Measurements from ENCODE around the gene DAPK2.
"Not testable (repeated sequence)": the region's sequence is repeated elsewhere in the genome, so short reads cannot be mapped to it uniquely, and the experiment has no call there.

DAPK2 gene

DNA sequence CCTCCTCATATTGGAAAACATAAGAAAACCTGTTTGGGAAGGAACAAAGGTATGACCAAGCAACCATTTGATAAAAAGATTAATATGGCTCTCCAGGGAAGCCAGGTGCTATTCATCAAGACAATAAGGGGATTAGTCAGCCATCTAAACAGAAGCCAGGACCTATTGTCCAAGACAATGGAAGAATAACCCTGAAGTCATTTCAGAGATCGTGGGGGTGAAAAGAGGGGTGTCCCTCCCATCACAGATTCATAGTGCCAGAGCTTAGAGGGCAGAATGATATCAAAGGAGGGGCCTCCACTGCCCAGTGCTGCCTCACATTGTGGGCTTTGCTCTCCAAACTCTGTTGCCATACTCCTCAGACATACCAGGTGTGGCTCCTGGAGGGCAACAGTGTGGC, 73.5 kb downstream of the DAPK2 start:
- DNase-seq (ENCODE audit: low read depth), result no peak

DNA sequence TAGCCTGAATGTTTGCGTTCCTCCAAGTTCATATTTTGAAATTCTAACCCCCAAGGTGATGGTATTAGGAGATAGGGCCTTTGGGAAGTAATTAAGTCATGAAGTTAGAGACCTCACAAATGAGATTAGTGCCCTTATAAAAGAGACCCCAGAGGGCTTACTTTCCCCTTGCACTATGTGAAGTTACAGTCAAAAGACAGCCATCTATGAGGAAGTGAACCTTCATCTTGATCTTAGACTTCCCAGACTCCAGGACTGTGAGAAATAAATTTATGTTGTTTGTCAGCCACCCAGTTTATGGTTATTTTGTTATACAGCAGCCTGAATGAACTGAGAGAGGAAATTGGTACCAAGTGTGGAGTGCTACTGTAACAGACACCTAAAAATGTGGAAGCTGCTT, 74.4 kb downstream of the DAPK2 start:
- DNase-seq (ENCODE audit: low read depth), result no peak

DNA sequence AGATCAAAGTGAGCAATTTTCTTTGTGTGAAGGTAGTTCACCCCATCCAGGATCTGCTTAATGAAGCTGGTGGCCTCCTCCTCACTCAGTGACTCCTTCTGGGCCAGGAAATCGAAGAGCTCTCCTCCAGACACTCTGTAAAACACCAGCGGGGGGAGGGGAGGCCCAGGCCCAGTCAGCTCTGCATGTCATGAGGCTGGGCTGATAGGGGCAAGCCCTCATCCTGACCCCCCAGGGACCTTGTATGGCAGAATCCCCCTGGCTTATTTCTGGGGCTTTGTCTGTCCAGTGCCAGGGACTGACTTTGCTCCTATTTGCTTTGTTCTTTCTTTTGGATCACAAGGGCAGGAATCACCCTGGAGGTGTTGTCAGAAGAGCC, 74.9 kb downstream of the DAPK2 start:
- DNase-seq (ENCODE audit: low read depth), result no peak

DNA sequence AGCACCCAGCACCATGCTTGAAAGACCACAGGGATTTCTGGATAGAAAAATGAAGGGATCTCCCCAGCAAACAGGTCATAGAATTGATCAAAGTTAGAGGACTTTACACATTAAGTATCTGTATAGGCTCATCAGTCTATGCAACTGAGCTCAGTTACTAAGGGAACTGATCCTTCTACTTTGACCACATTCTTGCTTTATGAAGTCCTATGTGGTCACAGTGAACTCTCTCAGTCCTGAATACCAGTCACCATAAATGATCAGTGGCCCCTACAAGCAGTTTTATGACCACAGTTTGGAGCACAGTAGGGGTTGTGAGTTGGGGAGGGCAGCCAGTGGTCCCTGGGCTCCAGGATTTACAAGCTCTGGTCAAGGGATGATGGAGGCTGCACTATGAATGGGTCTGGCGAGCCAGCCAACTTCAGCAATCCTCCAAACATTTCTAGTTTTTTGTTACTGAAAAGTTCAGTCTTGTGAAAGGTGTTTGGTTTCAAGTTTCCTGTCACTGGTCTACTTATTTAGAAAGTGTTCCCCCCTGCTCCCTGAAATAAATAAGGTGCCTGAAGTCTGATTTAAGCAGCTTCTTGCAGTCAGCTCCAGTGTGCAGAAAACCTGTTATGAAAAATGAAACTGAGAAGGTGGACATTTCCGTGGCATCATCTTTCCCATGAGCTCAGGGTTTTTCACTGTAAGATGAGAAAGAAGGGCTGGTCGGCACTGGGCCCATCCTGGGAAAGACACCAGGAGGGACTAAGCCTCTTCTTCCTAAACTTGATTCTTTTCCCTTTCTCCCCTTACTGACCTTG, 75.5 kb downstream of the DAPK2 start:
- DNase-seq (ENCODE audit: low read depth), result no peak

DNA sequence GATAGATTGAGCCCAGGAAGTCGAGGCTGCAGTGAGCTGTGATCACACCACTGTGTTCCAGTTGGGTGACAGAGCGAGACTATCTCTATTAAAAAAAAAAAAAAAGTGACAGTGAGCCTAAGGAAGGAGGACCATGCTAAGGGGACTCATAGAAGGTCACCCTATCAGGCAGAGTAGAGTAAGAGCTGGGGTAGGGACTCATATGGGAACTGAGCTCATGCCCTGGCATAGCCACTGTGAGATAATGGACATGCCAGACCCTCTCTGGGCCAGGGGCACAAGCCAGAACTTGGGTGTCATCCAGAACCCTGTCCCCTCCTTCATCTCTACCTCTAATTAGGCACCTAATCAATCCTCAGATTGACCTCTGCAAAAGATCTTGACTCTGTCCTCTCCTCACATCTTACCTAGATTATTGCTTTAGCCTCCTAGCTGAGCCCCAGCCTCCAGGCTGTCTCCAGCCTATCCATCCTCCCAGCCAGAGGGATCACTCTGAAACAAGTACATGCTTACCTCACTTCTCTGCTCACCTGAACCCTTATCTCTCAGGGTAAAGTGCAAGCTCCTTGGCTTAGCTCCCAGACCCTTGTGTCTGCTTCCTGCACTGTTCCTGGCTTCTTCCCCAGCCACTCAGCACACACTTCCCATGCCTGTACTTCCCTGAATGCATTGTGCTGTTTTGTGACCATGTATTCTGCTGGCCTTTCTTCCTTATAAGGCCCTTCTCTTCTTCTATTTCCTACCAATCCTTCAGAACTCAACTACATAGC, 76.4 kb downstream of the DAPK2 start:
- DNase-seq (ENCODE audit: low read depth), result no peak

DNA sequence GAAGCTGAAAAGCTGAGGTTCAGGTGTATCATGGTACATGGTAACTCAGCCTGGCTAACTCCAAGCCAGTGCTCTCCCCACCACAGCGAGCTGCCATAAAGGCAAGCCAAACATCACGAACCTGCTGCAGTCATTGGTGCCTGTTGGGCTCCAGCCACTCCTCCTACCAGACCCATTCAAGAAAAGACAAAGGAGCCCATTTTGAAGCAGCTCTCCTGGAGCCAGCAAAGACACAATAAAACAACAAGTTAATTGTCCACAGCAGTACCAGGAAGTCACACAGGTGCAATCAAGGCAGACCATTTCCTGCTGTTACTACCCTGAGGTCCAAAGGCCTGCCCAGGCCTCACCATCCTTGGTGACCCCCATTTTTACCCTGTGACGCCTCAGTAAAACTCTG, 77.6 kb downstream of the DAPK2 start:
- DNase-seq (ENCODE audit: low read depth), result no peak

DNA sequence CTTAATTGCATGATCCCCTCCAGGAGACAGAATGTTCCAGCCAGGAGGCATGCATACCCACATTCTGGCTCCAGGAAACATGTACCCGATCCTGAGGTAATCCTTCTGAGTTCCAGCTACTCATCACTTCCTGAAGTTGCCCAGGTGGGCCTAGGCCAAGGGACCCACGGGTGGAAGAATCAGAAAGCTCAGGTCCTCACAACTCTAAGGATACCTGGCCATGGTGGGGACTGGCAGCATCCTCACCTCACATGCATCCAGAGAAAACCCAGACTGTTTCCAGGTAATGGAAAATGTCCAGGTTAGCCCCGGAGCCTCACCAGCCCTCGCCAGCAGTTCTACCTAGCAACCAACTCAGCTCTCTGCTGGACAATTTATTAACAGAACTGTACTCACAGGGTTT, 78.2 kb downstream of the DAPK2 start:
- DNase-seq (ENCODE audit: low read depth), result no peak

DNA sequence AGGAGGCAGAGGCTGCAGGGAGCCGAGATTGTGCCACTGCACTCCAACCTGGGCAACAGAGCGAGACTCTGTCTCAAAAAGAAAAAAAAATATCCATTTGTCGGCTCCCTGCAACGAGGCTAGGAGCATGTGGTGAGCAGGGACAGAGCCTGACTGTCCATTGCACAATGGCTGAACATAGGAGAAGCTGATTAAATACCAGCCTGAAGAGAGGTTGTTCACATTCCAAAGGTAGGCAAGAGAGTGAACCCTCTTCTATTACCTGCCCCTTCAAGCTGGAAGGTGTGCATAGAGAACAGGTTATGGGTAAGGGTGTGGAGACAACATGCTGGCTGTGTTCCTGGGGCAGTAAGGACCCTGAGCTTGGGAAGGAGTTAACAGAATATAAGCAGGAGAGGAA, 78.7 kb downstream of the DAPK2 start:
- DNase-seq (ENCODE audit: low read depth), result no peak

DNA sequence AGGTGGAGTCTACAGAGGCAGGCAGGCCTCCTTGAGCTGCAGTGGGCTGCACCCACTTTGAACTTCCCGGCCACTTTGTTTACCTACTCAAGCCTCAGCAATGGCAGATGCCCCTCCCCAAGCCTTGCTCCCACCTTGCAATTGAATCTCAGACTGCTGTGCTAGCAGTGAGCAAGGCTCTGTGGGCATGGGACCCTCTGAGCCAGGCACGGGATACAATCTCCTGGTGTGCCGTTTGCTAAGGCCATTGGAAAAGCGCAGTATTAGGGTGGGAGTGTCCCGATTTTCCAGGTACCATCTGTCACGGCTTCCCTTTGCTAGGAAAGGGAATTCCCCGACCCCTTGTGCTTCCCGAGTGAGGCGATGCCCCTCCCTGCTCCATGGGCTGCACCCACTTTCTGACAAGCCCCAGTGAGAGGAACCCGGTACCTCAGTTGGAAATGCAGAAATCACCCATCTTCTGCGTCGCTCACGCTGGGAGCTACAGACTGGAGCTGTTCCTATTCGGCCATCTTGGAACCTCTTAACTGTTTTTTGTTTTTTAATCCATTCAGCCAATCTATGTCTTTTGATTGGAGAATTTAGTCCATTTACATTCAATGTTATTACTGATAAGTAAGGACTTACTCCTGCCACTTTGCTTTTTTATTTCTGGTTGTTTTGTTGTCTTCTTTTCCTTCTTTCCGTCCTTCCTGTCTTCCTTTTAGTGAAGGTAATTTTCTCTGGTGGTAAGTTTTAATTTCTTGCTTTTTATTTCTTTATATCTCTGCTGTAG, 83.2 kb downstream of the DAPK2 start:
- DNase-seq (ENCODE audit: low read depth), result not testable (repeated sequence)

DNA sequence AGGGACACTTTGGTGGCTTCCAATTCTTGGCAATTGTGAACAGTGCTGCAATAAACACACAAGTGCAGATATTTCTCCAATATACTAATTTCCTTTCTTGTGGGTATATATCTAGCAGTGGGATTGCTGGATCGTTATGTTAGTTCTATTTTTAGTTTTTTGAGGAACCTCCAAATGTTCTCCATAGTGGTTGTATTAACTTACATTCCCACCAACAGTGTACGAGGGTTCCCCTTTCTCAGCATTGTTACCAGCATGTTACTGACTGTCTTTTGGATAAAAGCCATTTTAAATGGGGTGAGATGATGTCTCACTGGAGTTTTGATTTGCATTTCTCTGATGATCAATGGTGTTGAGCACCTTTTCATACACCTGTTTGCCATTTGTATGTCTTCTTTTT, 92.8 kb downstream of the DAPK2 start:
- DNase-seq (ENCODE audit: low read depth), result no peak

DNA sequence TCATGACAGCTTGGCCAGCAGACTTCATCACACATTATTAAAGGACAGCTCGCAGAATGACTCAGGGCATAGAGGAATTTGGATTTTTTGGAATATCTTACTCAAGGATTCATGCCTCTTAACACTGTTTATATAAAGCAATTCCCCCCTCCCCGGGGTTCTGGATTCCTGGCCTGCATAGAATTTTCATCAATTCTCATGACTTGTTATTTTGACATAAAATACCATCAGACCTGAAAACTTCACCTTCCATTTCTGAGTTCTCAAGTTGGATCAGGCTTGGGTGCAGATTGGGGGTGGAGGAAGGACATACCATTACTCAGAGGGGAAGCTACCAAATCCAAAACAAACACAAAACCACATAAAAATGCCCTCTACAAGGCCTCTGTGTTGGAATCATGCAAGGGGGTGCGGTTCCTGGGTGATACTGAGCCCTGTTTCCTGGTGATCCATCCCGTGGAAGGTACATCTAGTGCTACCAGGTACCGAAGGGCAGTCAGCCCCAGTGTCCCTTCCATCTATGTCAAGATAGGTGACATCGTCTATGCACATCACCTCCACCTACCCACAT, 95.3 kb downstream of the DAPK2 start:
- DNase-seq (ENCODE audit: low read depth), result peak; percentile 67

DNA sequence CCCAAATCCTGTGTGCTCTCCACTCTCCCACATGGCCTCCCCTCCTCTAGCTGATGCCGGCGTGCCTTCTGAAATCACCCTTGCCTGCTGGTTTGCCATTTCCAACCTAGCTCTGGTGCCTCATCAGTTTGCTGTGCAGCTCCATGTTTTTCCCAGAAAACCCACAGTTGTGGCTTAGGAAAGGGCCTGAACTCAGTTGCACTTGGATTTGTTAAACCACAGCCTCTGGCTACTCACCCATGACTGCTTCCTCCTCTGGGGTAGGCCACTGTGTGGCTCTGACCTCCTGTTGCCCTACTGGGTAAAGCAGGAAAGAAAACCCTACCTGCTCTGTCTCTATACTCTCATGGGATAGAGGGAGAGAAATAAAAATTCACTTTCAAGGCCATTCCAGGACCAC, 97.3 kb downstream of the DAPK2 start:
- DNase-seq (ENCODE audit: low read depth), result no peak

DNA sequence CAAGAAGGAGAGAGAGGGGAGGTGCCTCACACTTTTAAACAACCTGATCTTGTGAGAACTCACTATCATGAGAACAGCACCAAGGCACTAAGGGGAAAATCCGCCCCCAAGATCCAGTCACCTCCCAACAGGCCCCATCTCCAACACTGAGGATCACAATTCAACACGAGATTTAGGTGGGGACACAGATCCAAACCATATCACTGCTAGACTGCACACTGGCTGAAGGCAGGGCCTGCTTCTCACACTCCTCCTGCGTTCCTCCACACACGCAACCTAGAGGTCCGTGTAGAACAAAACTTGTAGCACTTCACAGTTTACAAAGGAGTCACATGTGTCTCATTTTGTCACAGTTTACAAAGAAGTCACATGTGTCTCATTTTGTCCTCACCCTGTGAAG, 97.8 kb downstream of the DAPK2 start:
- no peak for DNase-seq (ENCODE audit: low read depth)

DNA sequence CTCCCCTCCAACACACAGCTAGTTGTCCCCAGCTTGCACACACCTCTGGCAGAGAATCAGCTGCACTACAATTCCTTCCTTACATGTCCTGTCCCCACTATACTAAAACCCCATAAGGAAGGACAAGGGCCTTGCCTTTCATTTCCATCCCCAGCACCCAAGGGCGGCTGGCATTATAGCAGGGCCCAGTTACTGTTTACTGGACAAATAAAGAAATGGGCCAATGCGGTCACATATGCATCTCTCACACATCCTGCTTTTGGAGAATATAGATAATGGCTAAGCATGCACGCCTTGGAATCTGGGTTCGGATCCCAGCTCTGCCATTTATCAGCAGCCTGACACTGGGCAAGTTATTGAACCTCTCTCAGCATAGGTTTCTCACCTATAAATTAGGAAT, 99.1 kb downstream of the DAPK2 start:
- no peak for DNase-seq (ENCODE audit: low read depth)

DNA sequence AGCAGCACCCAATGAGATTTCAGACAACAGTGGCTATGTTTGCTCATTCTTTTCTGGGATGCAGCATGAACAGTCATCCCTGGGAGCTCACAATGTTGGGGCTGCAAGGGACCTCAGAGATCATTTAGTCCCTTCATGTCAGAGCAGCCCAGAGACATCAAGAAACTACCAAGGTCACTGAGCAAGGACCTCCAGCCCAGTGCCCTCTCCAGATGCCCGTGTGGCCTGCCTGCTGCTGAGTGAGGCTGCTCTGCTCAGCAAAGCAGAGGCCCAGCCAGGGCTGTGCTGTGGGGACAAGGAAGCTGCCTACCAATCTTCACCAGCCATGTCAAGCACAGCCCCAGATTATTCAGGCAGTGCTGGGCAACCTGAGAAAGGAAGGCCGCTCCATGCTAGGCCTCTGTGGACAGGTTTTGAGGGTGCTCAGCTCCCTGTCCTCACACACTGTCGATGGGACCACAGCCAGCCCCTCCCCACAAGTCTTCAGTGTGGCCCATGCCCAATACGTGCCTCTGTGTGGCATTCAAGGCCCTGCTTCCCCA, 99.7 kb downstream of the DAPK2 start:
- DNase-seq (ENCODE audit: low read depth), result no peak

DNA sequence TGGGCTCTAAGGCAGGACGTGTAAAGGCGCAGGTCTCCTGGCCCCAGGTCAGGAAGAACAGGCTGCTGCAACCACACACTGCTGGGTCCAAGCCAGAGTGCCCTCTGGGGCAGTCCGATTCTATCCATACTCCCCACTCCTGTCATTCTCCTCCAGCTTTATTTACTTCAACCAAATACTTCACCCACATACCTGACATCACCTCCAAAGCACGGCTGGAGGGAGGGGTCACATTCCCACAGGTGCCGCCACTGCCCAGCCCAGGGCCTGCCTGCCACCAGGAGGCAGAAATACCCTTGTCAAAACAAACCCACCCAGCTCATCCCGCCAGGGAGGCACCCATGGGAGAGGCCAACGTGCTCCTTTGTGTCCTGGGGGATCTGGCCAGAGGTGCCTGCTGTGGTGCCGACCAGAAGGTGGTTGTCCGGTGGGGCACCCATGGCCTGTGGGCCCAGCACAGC, 100.4 kb downstream of the DAPK2 start:
- no peak for DNase-seq (ENCODE audit: low read depth)

DNA sequence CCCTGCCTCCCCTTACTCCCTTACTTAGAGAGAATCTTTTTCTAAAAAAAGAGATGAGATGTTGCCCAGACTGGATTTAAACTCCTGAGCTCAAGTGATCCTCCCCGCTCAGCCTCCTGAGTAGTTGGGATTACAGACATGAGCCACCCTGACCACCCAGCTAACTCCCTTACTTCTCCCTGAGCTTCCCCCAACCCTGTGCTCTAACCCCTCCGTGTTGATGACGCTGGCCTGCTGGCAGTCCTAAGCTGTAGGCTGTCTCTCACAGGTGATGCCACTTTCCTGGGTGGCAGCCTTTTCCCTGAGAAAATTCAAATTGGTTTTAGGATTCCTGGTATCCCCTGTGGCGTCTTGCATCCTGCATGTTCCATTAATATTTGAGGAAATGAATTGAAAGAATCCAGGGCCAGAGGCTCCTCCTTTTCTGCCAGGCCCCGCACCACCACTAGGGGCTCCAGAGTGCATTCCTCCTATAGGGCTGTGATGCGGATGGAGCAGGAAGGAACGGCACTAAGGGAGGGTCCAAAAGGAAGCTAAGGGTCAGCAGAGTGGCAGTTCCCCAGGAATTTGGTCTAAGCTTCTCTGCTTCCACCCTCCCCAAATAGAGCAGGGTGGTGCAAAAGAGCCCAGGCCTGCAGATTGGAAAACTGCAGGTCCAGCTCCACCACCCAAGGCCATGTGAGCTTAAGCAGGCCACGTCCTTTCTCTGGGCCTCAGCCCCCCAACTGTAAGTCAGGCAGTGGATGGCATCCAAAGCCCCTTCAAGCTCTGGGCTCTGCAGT, 101.1 kb downstream of the DAPK2 start:
- DNase-seq (ENCODE audit: low read depth), result no peak

DNA sequence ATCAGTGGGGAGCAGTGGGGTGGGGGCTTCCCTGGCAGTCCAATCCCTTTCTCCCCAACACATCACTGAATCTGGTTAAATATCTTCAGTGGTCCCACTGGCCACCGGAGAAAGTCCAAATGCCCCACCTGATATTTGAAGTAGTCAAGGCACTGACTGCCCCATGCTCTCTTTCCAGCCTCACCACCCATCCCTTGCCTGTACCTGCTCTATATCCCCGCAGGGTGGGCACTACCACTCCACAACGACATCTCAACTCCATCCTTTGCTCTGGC, 101.7 kb downstream of the DAPK2 start:
- DNase-seq (ENCODE audit: low read depth), result no peak

DNA sequence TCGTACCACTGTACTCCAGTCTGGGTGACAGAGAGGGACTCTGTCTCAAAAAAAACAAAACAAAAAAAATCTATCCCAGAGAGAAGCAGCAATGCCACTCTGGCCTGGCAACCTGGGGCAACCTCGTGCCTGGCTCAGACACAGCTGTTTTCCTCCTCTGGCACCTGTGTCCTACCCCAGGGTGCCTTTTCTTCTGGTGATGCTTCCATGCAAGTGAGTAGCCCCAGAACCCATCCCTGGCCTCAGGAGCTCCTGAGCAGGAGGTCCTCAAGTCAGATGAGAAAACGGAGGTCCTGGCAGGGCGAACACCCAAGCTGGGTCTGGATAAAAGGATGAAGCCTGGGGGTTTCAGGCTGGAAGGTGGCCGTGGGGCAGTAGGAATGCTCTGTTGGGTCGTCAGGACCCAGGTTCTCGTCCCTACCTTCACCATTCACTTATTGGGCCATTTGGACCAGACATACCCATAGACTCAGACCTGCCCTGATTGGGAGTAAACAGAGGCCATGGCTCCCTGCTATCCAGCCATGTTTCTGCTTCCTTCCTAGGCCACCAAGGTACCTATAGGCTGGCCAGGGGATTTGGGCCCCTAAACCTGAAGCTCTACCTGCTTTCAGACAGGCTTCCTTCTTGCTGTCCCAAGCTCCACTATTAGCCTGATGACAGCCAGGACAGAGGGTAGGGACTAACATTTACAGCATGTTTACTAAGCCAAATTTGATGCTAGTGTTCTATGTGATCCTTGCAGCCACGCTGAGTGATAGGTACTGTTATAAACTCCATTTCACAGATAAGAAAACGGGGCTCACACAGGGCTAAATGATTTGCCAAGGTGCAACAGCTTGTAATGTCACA, 102.2 kb downstream of the DAPK2 start:
- DNase-seq (ENCODE audit: low read depth), result no peak

DNA sequence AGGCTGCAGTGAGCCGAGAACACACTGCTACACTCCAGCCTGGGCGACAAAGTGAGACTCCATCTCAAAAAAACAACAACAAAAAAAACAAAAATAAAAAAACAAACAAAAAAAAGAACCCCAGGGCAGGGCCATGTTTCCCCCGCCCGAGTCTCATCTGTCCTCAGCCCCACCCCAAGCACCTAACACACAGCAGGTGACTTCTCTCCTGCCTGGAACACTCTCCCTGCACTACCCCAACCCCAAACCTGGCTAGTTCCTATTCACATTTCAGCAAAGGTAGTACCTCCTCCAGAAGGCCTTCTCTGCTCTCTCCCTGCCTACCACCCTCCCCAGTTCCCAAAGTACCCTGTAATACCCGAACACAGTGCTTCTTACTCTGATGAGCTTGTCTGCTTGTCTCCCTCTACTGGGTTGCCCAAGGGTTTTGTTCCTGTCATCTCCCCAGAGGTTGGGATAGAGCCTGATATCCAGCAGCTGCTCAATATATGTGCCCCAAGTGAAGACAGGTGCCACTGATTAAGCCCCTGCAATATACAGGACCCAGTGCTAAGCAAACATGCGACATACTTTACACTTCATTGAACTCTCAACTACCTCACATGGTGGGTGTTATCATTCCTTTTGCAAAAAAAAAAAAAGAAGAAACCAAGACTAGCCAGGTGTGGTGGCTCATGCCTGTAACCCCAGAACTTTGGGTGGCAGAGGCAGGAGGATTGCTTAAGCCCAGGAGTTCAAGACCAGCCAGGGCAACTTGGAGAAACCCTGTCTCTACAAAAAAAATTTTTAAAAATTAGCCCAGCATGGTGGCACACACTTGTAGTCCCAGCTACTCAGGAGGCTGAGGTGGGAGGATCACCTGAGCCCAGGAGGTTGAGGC, 103.6 kb downstream of the DAPK2 start:
- DNase-seq (ENCODE audit: low read depth), result no peak

Data from non-pigmented ciliary epithelial cell (primary cell).